Measurements from ENCODE around the gene VPS13D. TPM values are rescaled to one million over a fixed set of nuclear protein-coding genes. Genes with fewer than 3 reads are reported as not detected.

The VPS13D gene
- total and polyA plus RNA-seq, 2 donors from 2014 or later = 19.4 to 75.8 TPM

GRCh38 chr1:12413664-12414410, 184.0 kb downstream of the VPS13D start:
- Histone ChIP-seq H3K27ac (ENCODE audit: low read depth in 2 of 2, low read length in 2 of 2) (no peak overlapping the region), H3K27me3 (ENCODE audit: control insufficient read depth, insufficient read depth, low read length) (no peaks in the 10 kb centered on the region), H3K4me1 (ENCODE audit: control insufficient read depth in 2 of 3, insufficient read depth in 2 of 3, low read depth in 1 of 3, low read length in 3 of 3) (peaks cover 3 to 14% (median 13%) of the 10 kb centered on the region in 3 donors), H3K9ac (ENCODE audit: low read length in 3 of 3) (no peak overlapping the region), H3K36me3 (ENCODE audit: control insufficient read depth in 2 of 3, insufficient read depth in 3 of 3, low read length in 3 of 3) (peaks cover 2 to 9% (median 4%) of the 10 kb centered on the region in 3 donors), H3K4me3 (ENCODE audit: low read length in 3 of 3) (no peak overlapping the region), H3K9me3 (ENCODE audit: control insufficient read depth in 2 of 3, insufficient read depth in 1 of 3, low read length in 3 of 3) (peaks cover 0 to 2% (median 0%) of the 10 kb centered on the region in 3 donors)
- DNase-seq (no peak), FAIRE-seq (no peak)
- no peak for TF ChIP-seq CTCF (IDR thresholded peaks at IDR 0.05; ENCODE audit: borderline replicate concordance, extremely low read depth, insufficient read depth)
- intact Hi-C loops (cut with DNase I) = no loop called here

GRCh38 chr1:12414444-12415018, 184.7 kb downstream of the VPS13D start:
- Histone ChIP-seq H3K4me3 (ENCODE audit: low read length in 3 of 3) (no peak overlapping the region), H3K4me1 (ENCODE audit: control insufficient read depth in 2 of 3, insufficient read depth in 2 of 3, low read depth in 1 of 3, low read length in 3 of 3) (peaks cover 3 to 14% (median 13%) of the 10 kb centered on the region in 3 donors), H3K9ac (ENCODE audit: low read length in 3 of 3) (no peak overlapping the region), H3K27ac (ENCODE audit: low read depth in 2 of 2, low read length in 2 of 2) (no peak overlapping the region), H3K36me3 (ENCODE audit: control insufficient read depth in 2 of 3, insufficient read depth in 3 of 3, low read length in 3 of 3) (peaks cover 2 to 9% (median 4%) of the 10 kb centered on the region in 3 donors), H3K9me3 (ENCODE audit: control insufficient read depth in 2 of 3, insufficient read depth in 1 of 3, low read length in 3 of 3) (peaks cover 0 to 2% (median 0%) of the 10 kb centered on the region in 3 donors), H3K27me3 (ENCODE audit: control insufficient read depth, insufficient read depth, low read length) (no peaks in the 10 kb centered on the region)
- intact Hi-C loops (cut with DNase I) = no loop called here
- no peak for FAIRE-seq
- no peak for DNase-seq
- no peak for TF ChIP-seq CTCF (IDR thresholded peaks at IDR 0.05; ENCODE audit: borderline replicate concordance, extremely low read depth, insufficient read depth)

- no peak overlapping the region for H3K4me3 ChIP-seq (ENCODE audit: low read length in 3 of 3)
- H3K9ac ChIP-seq (ENCODE audit: low read length in 3 of 3) = no peak overlapping the region
- H3K36me3 ChIP-seq (ENCODE audit: control insufficient read depth in 2 of 3, insufficient read depth in 3 of 3, low read length in 3 of 3) = peaks cover 2 to 9% (median 7%) of the 10 kb centered on the region in 3 donors
- peaks cover 3 to 9% (median 9%) of the 10 kb centered on the region in 3 donors for H3K4me1 ChIP-seq (ENCODE audit: control insufficient read depth in 2 of 3, insufficient read depth in 2 of 3, low read depth in 1 of 3, low read length in 3 of 3)
- peaks cover 0 to 2% (median 0%) of the 10 kb centered on the region in 3 donors for H3K9me3 ChIP-seq (ENCODE audit: control insufficient read depth in 2 of 3, insufficient read depth in 1 of 3, low read length in 3 of 3)
- FAIRE-seq = no peak
- intact Hi-C loops (cut with DNase I) = no loop called here
- DNase-seq = no peak
- H3K27me3 ChIP-seq (ENCODE audit: control insufficient read depth, insufficient read depth, low read length) = no peaks in the 10 kb centered on the region
- H3K27ac ChIP-seq (ENCODE audit: low read depth in 2 of 2, low read length in 2 of 2) = no peak overlapping the region
- no peak for TF ChIP-seq CTCF (IDR thresholded peaks at IDR 0.05; ENCODE audit: borderline replicate concordance, extremely low read depth, insufficient read depth)
These were observed 185.2 kb downstream of the VPS13D start for GRCh38 chr1:12415038-12415466.

All from kidney (tissue), 14 donors.